Heart left ventricle (tissue), 16 donors: ENCODE data around the gene NME5. TPM values are rescaled to one million over a fixed set of nuclear protein-coding genes. Genes with fewer than 3 reads are reported as not detected.
A peak's percentile ranks its signal among the peaks of the same experiment; 100 is the strongest.

ENCODE experiments used
- ATAC-seq, 4 donors: fragments of 200-7000 bp; cut with Tn5 transposase; one replicate each; pipeline ENCODE4 v1.9.1; 2020 to 2022; ENCODE audit warnings: moderate library complexity in 4 of 4, mild to moderate bottlenecking in 3 of 4, moderate number of reproducible peaks in 1 of 4
- DNase-seq, 5 donors: peaks; one replicate each; pipeline ENCODE4 v3.0.0-alpha.2; 2020
- H3K27ac ChIP-seq, 12 donors: fragments of 200-600 bp; sonication (generic) in 4 of 12; one replicate each; pipeline versions ENCODE4 v1.5.0 to v1.8.0; 2016 to 2022; ENCODE audit warnings: mild to moderate bottlenecking in 2 of 12
- H3K27me3 ChIP-seq, 9 donors: fragments of 200-600 bp; sonication (generic) in 2 of 9; one replicate each; pipeline versions ENCODE4 v1.5.1 to v1.8.0; 2016 to 2022; ENCODE audit warnings: mild to moderate bottlenecking in 3 of 9
- H3K36me3 ChIP-seq, 9 donors: fragments of 200-600 bp; sonication (generic) in 2 of 9; one replicate each; pipeline versions ENCODE4 v1.5.0 to v1.8.0; 2018 to 2022; ENCODE audit warnings: mild to moderate bottlenecking in 2 of 9
- H3K4me1 ChIP-seq, 12 donors: fragments of 200-600 bp; sonication (generic) in 4 of 12; one replicate each; pipeline versions ENCODE4 v1.5.0 to v1.8.0; 2016 to 2022; ENCODE audit warnings: mild to moderate bottlenecking in 3 of 12
- H3K4me3 ChIP-seq, 12 donors: fragments of 200-600 bp; sonication (generic) in 4 of 12; one replicate each; pipeline versions ENCODE4 v1.5.0 to v1.8.0; 2017 to 2022; ENCODE audit warnings: mild to moderate bottlenecking in 9 of 12, moderate library complexity in 4 of 12
- H3K9me3 ChIP-seq, 12 donors: fragments of 200-600 bp; sonication (generic) in 4 of 12; one replicate each; pipeline versions ENCODE4 v1.5.0 to v1.8.0; 2016 to 2022; ENCODE audit warnings: mild to moderate bottlenecking in 1 of 12
- CTCF ChIP-seq, 12 donors: fragments of 200-600 bp; sonication (generic) in 4 of 12; IDR thresholded peaks; one replicate each; pipeline versions ENCODE4 v1.5.0 to v1.8.0; 2018 to 2022; ENCODE audit warnings: antibody characterized with exemption in 12 of 12, mild to moderate bottlenecking in 5 of 12
- POLR2A ChIP-seq, 2 donors: fragments of 450-650 bp; IDR thresholded peaks; one replicate each; pipeline ENCODE4 v1.6.1; 2017; ENCODE audit warnings: antibody characterized with exemption in 2 of 2, mild to moderate bottlenecking in 2 of 2, moderate library complexity in 2 of 2
- WGBS, 4 donors: extraction: QIAGEN DNeasy Blood & Tissue Kit in 2 of 4; methylation state at CpG; one replicate each; pipeline versions ENCODE4 v1.1.5 to v1.1.7; 2013 to 2018; 5-methylcytosine and 5-hydroxymethylcytosine counted together
- intact Hi-C, 10 donors: fragments of 100-400 bp; cut with DNase I; formaldehyde crosslinking; loops; one replicate each; pipeline versions ENCODE4 v1.11.1 to v1.14.2; 2022
- polyA plus RNA-seq, 2 donors: library from polyadenylated mRNA; stranded (reverse); fragments of 200-250 nt; gene quantifications; one replicate each; pipeline ENCODE4 v1.2.3, GENCODE V29; 2013
- total RNA-seq, 9 donors: library from RNA; depleted of rRNA in 2 of 9; stranded (reverse); fragments of >200 nt in 2 of 9; fragmentation: NEBNext Ultra II Directional in 3 of 9; extraction: Animal tissue kit (Norgen Biotek cat#: 25700) in 3 of 9; gene quantifications; one replicate each; pipeline versions ENCODE4 v1.1.0 to v1.2.4, GENCODE V29; 2016 to 2023
- donor health status: ischemic (EF 13 %, LVEDD 7.1; RV severe dilation, severe dysfunction).
- donor health status: healthy with polysubstance abuse.
- donor health status: DM: no; HTN: yes; CAD: no.
- donor health status: DM: no; HTN: no; CAD: no.
- donor health status: ischemic (EF 25% LVEDD 6.9; RV normal size, moderate dysfunction).
- donor health status: ischemic (EF 25% LVEDD 5.7; RV mildly dilated, moderate dysfunction).
- donor health status: healthy.
- donor health status: DM: yes; HTN: yes; CAD: no.
- donor health status: ischemic (EF 35%, LVEDD 5.7; RV mildly dilated, moderate dysfunction).
- donor health status: nonischemic (EF 11% LVEDD 7.7; RV severe dilation, severe dysfunction).
- donor health status: DM: yes; HTN: yes; CAD: no.
- donor health status: PGD.
- donor health status: ischemic (EF 29% LVEDD 5.4; RV normal size, mild dysfunction).
- donor health status: nonischemic (EF 23%, LVEDD 6.1; RV moderate dilation, normal function).

Gene NME5
- total and polyA plus RNA-seq, 11 donors = 0.50 to 5.1 (median 3.4) TPM

- WGBS, 4 donors = 21 to 24% (median 23%) methylated on average over 6 of the region's 6 CpGs
- intact Hi-C loops = loop anchor here in 8 of 10 donors (1.0 to 5.0 kb wide), 3 partner anchors 32 to 292 kb away; no protein-coding TSS in a partner anchor
Measured at GRCh38 chr5:138068742-138069600, 70.3 kb downstream of the NME5 start.

GRCh38 chr5:138067945-138068344 is 71.3 kb downstream of the NME5 start:
- no peaks in the 10 kb centered on the region for H3K36me3 ChIP-seq
- ATAC-seq (no peak), DNase-seq (no peak)
- no peak overlapping the region for H3K4me3 ChIP-seq
- H3K27me3 ChIP-seq = peaks cover 0 to 5% (median 0%) of the 10 kb centered on the region in 9 donors
- H3K9me3 ChIP-seq = no peaks in the 10 kb centered on the region
- intact Hi-C loops = loop anchor here in 7 of 10 donors (1.0 to 5.0 kb wide), 3 partner anchors 31 to 291 kb away; no protein-coding TSS in a partner anchor
- 89 to 93% (median 90%) methylated on average over 8 of the region's 8 CpGs for WGBS, 4 donors
- H3K27ac ChIP-seq = no peak overlapping the region
- TF ChIP-seq CTCF (IDR thresholded peaks at IDR 0.05) = no peak
- TF ChIP-seq POLR2A (IDR thresholded peaks at IDR 0.05) = no peak
- H3K4me1 ChIP-seq = no peaks in the 10 kb centered on the region

More at GRCh38 chr5:138068742-138069600, 70.3 kb downstream of the NME5 start:
- peak; percentile 56 to 82 (median 67) for DNase-seq
- Histone ChIP-seq H3K4me3 (no peak overlapping the region), H3K27me3 (peaks cover 0 to 5% (median 0%) of the 10 kb centered on the region in 9 donors), H3K27ac (no peak overlapping the region), H3K36me3 (no peaks in the 10 kb centered on the region), H3K9me3 (no peaks in the 10 kb centered on the region), H3K4me1 (no peaks in the 10 kb centered on the region)
- peak; percentile 69 to 89 (median 85) for ATAC-seq
- TF ChIP-seq POLR2A (IDR thresholded peaks at IDR 0.05) (no peak), CTCF (IDR thresholded peaks at IDR 0.05) (peak; percentile 64 to 84 (median 72))

Other genes with a start within 250 kb of the NME5 start
- 1 to 10 TPM in 1 of 9 donors, under 1 TPM in 7, not detected in 1; 0.37 to 1.1 (median 0.52) TPM for gene PKD2L2, start 250.0 kb downstream of the NME5 start, total RNA-seq
- gene PKD2L2, start 250.0 kb downstream of the NME5 start, polyA plus RNA-seq = under 1 TPM in 1 of 2 donors, not detected in 1; 0.08 TPM
- gene FAM13B, start 106.3 kb downstream of the NME5 start, total RNA-seq = 10 to 100 TPM; 20.3 to 42.0 (median 27.2) TPM
- 10 to 100 TPM in 1 of 2 donors, 1 to 10 TPM in 1; 6.8 to 19.6 TPM for gene FAM13B, start 106.3 kb downstream of the NME5 start, polyA plus RNA-seq
- not detected for gene WNT8A, start 55.4 kb downstream of the NME5 start, total RNA-seq
- gene WNT8A, start 55.4 kb downstream of the NME5 start, polyA plus RNA-seq = not detected
- gene BRD8, start 39.2 kb upstream of the NME5 start, total RNA-seq = 10 to 100 TPM; 16.6 to 30.2 (median 23.0) TPM
- gene BRD8, start 39.2 kb upstream of the NME5 start, polyA plus RNA-seq = 10 to 100 TPM; 17.6 to 22.6 TPM
- gene KIF20A, start 39.7 kb upstream of the NME5 start, total RNA-seq = 10 to 100 TPM in 1 of 9 donors, 1 to 10 TPM in 2, under 1 TPM in 5, not detected in 1; 0.14 to 12.2 (median 0.79) TPM
- gene KIF20A, start 39.7 kb upstream of the NME5 start, polyA plus RNA-seq = under 1 TPM in 1 of 2 donors, not detected in 1; 0.12 TPM
- 10 to 100 TPM; 11.9 to 25.6 (median 17.2) TPM for gene CDC23, start 73.9 kb upstream of the NME5 start, total RNA-seq
- 10 to 100 TPM; 10.1 to 17.4 TPM for gene CDC23, start 73.9 kb upstream of the NME5 start, polyA plus RNA-seq
- gene GFRA3, start 135.2 kb upstream of the NME5 start, total RNA-seq = 1 to 10 TPM in 1 of 9 donors, under 1 TPM in 8; 0.35 to 1.3 (median 0.67) TPM
- gene GFRA3, start 135.2 kb upstream of the NME5 start, polyA plus RNA-seq = 1 to 10 TPM in 1 of 2 donors, under 1 TPM in 1; 0.40 to 1.1 TPM
- gene CDC25C, start 192.4 kb upstream of the NME5 start, total RNA-seq = 1 to 10 TPM in 1 of 9 donors, under 1 TPM in 3, not detected in 5; 0.19 to 2.5 (median 0.58) TPM
- under 1 TPM in 1 of 2 donors, not detected in 1; 0.08 TPM for gene CDC25C, start 192.4 kb upstream of the NME5 start, polyA plus RNA-seq
- gene FAM53C, start 198.8 kb upstream of the NME5 start, total RNA-seq = 10 to 100 TPM; 21.5 to 41.0 (median 26.2) TPM
- gene FAM53C, start 198.8 kb upstream of the NME5 start, polyA plus RNA-seq = 10 to 100 TPM; 15.0 to 18.3 TPM
- 10 to 100 TPM; 31.9 to 65.1 (median 52.6) TPM for gene KDM3B, start 213.3 kb upstream of the NME5 start, total RNA-seq
- 10 to 100 TPM; 17.0 to 18.2 TPM for gene KDM3B, start 213.3 kb upstream of the NME5 start, polyA plus RNA-seq